ENCODE results near the gene CEP41.

Gene CEP41

GRCh38 chr7:130398526-130399090, 42.2 kb downstream of the CEP41 start:
- Histone ChIP-seq H3K27ac (no peak overlapping the region), H3K4me3 (ENCODE audit: low read depth, low read length) (no peak overlapping the region), H3K27me3 (ENCODE audit: insufficient read depth, low read depth, severe bottlenecking) (no peaks in the 10 kb centered on the region), H3K9me3 (ENCODE audit: severe bottlenecking) (no peaks in the 10 kb centered on the region), H3K36me3 (peaks cover 9% of the 10 kb centered on the region)
- TF ChIP-seq CTCF (IDR thresholded peaks at IDR 0.05; ENCODE audit: low read depth, low read length) = no peak
- DNase-seq = no peak

GRCh38 chr7:130397758-130398073, 43.1 kb downstream of the CEP41 start:
- no peak overlapping the region for H3K27ac ChIP-seq
- DNase-seq = no peak
- no peaks in the 10 kb centered on the region for H3K27me3 ChIP-seq (ENCODE audit: insufficient read depth, low read depth, severe bottlenecking)
- H3K4me3 ChIP-seq (ENCODE audit: low read depth, low read length) = no peak overlapping the region
- TF ChIP-seq CTCF (IDR thresholded peaks at IDR 0.05; ENCODE audit: low read depth, low read length) = no peak
- H3K36me3 ChIP-seq = peaks cover 5% of the 10 kb centered on the region
- H3K9me3 ChIP-seq (ENCODE audit: severe bottlenecking) = no peaks in the 10 kb centered on the region

GRCh38 chr7:130397051-130397757, 43.6 kb downstream of the CEP41 start:
- peaks cover 5% of the 10 kb centered on the region; the same call in 1 of the 2 replicates for H3K36me3 ChIP-seq
- H3K27ac ChIP-seq = no peak overlapping the region
- TF ChIP-seq CTCF (IDR thresholded peaks at IDR 0.05; ENCODE audit: low read depth, low read length) = no peak
- DNase-seq = no peak
- H3K27me3 ChIP-seq (ENCODE audit: insufficient read depth, low read depth, severe bottlenecking) = no peaks in the 10 kb centered on the region
- no peaks in the 10 kb centered on the region for H3K9me3 ChIP-seq (ENCODE audit: severe bottlenecking)
- no peak overlapping the region for H3K4me3 ChIP-seq (ENCODE audit: low read depth, low read length)

DNA sequence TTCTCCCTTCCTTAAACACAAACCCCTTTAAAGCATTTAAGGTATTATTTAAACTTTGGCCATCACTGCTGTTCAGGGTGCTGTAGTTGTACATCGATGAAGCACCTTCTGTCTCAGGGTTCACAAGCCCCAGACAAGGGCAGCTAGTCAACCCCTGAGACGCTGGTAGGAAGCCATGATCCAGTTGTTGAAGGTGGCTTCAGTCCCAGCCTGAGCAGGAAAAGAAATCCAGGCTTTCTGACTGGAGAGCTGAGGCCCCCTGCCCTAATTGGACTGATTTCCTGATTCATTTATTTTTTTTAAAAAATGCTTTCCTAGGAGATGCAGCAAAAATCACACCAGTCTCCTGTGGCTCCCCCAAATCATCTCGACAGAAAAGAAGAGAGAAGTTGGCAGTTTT, 44.7 kb downstream of the CEP41 start:
- DNase-seq = no peak
- Histone ChIP-seq H3K36me3 (peaks cover 5% of the 10 kb centered on the region; the same call in 1 of the 2 replicates), H3K9me3 (ENCODE audit: severe bottlenecking) (no peaks in the 10 kb centered on the region), H3K4me3 (ENCODE audit: low read depth, low read length) (no peak overlapping the region), H3K27me3 (ENCODE audit: insufficient read depth, low read depth, severe bottlenecking) (no peaks in the 10 kb centered on the region), H3K27ac (no peak overlapping the region)
- no peak for TF ChIP-seq CTCF (IDR thresholded peaks at IDR 0.05; ENCODE audit: low read depth, low read length)

- Histone ChIP-seq H3K27ac (no peak overlapping the region), H3K36me3 (peaks cover 5% of the 10 kb centered on the region; the same call in 1 of the 2 replicates), H3K27me3 (ENCODE audit: insufficient read depth, low read depth, severe bottlenecking) (no peaks in the 10 kb centered on the region), H3K4me3 (ENCODE audit: low read depth, low read length) (no peak overlapping the region), H3K9me3 (ENCODE audit: severe bottlenecking) (no peaks in the 10 kb centered on the region)
- no peak for TF ChIP-seq CTCF (IDR thresholded peaks at IDR 0.05; ENCODE audit: low read depth, low read length)
- no peak for DNase-seq
These were observed 45.4 kb downstream of the CEP41 start for GRCh38 chr7:130395421-130395820.
